ENCODE data around the gene BLOC1S1. TPM values are rescaled to one million over a fixed set of nuclear protein-coding genes. Genes with fewer than 3 reads are reported as not detected.
A peak's percentile ranks its signal among the peaks of the same experiment; 100 is the strongest.

Gene BLOC1S1
- total and polyA plus RNA-seq, 12 donors: 180 to 1,005 (median 227) TPM

DNA sequence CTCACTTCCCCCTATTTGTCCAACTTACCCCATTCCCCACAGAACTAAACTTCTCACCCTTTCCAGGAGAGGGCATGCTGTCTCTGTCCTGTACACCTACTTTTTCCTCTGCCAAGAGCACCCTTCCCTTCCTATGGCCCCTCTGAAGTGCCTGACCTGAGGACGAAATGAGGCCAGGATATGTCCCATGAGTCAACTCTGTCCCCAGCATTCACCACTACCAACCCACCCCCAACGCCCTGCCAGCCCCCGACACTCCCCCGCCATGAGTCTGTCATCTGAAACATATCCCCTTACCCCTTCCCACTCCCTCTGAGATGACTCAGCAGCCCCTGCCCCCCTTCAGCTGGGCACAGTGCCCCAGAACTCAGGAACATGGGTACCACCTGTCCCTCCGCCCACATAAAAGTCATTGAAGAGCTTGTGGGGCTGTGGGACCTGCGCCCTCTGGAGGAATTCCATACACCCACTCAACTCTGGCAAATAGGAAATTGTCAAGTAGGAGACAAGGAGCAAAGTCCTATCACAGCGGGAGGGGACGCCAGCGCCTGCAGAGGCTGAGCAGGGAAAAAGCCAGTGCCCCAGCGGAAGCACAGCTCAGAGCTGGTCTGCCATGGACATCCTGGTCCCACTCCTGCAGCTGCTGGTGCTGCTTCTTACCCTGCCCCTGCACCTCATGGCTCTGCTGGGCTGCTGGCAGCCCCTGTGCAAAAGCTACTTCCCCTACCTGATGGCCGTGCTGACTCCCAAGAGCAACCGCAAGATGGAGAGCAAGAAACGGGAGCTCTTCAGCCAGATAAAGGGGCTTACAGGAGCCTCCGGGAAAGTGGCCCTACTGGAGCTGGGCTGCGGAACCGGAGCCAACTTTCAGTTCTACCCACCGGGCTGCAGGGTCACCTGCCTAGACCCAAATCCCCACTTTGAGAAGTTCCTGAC lies 34.4 kb upstream of the BLOC1S1 start:
- DNase-seq: peak; percentile 45 to 68 (median 61)
- Histone ChIP-seq H3K9me3 (replicated peaks in 1 of 3) (no peaks in the 10 kb centered on the region), H3K4me3 (peak overlapping the region in 1 of 4 donors; percentile 25), H3K36me3 (replicated peaks in 1 of 2) (no peaks in the 10 kb centered on the region), H3K4me1 (replicated peaks in 1 of 2) (peaks cover 9 to 12% of the 10 kb centered on the region in 2 donors), H3K27ac (peak overlapping the region in 1 of 5 donors; percentile 13), H3K27me3 (no peaks in the 10 kb centered on the region)
- intact Hi-C loops (cut with DNase I): no loop called here
- WGBS, 4 donors: 8 to 31% (median 22%) methylated on average over 9 to 17 of the region's 17 CpGs
- TF ChIP-seq, protein P1, sequence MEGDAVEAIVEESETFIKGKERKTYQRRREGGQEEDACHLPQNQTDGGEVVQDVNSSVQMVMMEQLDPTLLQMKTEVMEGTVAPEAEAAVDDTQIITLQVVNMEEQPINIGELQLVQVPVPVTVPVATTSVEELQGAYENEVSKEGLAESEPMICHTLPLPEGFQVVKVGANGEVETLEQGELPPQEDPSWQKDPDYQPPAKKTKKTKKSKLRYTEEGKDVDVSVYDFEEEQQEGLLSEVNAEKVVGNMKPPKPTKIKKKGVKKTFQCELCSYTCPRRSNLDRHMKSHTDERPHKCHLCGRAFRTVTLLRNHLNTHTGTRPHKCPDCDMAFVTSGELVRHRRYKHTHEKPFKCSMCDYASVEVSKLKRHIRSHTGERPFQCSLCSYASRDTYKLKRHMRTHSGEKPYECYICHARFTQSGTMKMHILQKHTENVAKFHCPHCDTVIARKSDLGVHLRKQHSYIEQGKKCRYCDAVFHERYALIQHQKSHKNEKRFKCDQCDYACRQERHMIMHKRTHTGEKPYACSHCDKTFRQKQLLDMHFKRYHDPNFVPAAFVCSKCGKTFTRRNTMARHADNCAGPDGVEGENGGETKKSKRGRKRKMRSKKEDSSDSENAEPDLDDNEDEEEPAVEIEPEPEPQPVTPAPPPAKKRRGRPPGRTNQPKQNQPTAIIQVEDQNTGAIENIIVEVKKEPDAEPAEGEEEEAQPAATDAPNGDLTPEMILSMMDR (IDR thresholded peaks at IDR 0.05): peak in 5 of 6 experiments; percentile 21 to 45 (median 33)
- no peak for TF ChIP-seq POLR2A (IDR thresholded peaks at IDR 0.05)

DNA sequence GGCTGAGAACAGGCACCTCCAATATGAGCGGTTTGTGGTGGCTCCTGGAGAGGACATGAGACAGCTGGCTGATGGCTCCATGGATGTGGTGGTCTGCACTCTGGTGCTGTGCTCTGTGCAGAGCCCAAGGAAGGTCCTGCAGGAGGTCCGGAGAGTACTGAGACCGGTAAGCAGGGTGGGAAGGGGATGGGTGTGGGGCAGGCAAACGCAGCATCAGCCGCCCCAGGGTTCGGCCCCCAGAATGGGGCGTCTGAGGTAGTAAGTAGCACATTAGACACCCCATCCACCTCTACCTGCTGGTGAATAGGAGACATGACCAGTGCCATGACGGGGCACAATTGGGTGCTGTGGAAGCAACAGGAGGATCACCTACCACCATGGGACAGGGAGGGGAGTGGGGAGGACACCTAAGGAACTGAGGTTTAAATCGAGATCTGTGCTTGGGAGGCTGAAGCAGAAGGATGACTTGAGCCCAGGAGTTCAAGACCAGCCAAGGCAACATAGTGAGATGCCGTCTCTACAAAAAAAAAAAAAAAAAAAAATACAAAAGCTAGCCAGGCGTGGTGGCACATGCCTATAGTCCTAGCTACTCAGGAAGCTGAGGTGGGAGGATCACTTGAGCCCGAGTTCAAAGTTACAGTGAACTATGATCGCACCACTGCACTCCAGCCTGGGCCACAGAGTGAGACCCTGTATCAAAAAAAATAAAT lies 33.6 kb upstream of the BLOC1S1 start:
- peak in 1 of 7 donors; percentile 9 for DNase-seq

DNA sequence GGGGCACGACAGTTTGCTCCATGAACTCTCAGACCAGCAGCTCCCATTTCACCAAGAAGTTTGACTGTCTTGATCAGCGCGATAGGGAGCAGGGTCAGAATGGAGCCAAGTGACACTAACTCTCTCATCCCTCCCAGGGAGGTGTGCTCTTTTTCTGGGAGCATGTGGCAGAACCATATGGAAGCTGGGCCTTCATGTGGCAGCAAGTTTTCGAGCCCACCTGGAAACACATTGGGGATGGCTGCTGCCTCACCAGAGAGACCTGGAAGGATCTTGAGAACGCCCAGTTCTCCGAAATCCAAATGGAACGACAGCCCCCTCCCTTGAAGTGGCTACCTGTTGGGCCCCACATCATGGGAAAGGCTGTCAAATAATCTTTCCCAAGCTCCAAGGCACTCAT lies 32.2 kb upstream of the BLOC1S1 start:
- no peak overlapping the region for H3K4me3 ChIP-seq
- peak in 1 of 7 donors; percentile 1 for DNase-seq
- intact Hi-C loops (cut with DNase I): no loop called here
- TF ChIP-seq, protein P1 (IDR thresholded peaks at IDR 0.05): no peak
- no peak for TF ChIP-seq POLR2A (IDR thresholded peaks at IDR 0.05)
- 82 to 94% (median 87%) methylated on average over 3 to 7 of the region's 7 CpGs for WGBS, 4 donors
- H3K9me3 ChIP-seq (replicated peaks in 1 of 3): no peaks in the 10 kb centered on the region
- no peaks in the 10 kb centered on the region for H3K36me3 ChIP-seq (replicated peaks in 1 of 2)
- peaks cover 9 to 12% of the 10 kb centered on the region in 2 donors for H3K4me1 ChIP-seq (replicated peaks in 1 of 2)
- no peak overlapping the region for H3K27ac ChIP-seq
- H3K27me3 ChIP-seq: no peaks in the 10 kb centered on the region

More for the DNA sequence above, 33.6 kb upstream of the BLOC1S1 start:
- no peak overlapping the region for H3K27ac ChIP-seq
- H3K9me3 ChIP-seq (replicated peaks in 1 of 3): no peaks in the 10 kb centered on the region
- no peak for TF ChIP-seq POLR2A (IDR thresholded peaks at IDR 0.05)
- TF ChIP-seq, protein P1 (IDR thresholded peaks at IDR 0.05): no peak
- H3K4me1 ChIP-seq (replicated peaks in 1 of 2): peaks cover 9 to 12% of the 10 kb centered on the region in 2 donors
- H3K27me3 ChIP-seq: no peaks in the 10 kb centered on the region
- intact Hi-C loops (cut with DNase I): no loop called here
- no peaks in the 10 kb centered on the region for H3K36me3 ChIP-seq (replicated peaks in 1 of 2)
- H3K4me3 ChIP-seq: peak overlapping the region in 1 of 4 donors; percentile 25
- 67 to 84% (median 78%) methylated on average over 13 of the region's 13 CpGs for WGBS, 4 donors

DNA sequence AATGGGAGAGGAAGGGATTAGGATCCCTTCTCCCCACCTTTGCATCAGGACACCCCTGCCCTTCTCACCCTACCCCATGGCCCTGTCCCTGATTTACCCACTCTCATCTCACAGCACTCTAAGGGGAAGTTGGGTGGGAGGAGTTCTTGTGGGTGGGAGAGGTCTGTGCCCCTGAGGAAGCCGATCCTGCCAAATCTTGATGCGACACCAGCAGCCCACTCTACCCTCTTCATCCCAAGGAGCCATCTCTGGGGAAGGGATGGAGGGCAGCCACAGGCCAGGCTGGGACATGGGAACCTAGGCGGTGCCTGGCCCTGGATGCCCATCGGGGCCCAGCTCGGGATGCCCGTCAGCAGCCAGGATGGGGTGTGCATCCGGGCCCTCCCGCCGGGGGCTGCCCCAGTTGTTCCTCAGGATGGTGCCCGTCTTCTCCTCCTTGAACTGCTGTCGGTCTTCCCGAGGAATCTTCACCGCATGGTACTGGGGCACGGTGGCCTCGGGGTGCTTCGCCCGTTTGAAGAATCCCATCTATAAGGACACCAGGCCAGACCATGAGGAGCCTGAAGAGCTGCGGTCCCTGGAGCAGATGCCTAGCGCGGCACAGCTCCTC lies 31.0 kb upstream of the BLOC1S1 start:
- no peaks in the 10 kb centered on the region for H3K36me3 ChIP-seq (replicated peaks in 1 of 2)
- DNase-seq: peak in 1 of 7 donors; percentile 7
- WGBS, 4 donors: 92 to 100% (median 94%) methylated on average over 4 to 20 of the region's 20 CpGs
- H3K27me3 ChIP-seq: no peaks in the 10 kb centered on the region
- no peak for TF ChIP-seq POLR2A (IDR thresholded peaks at IDR 0.05)
- TF ChIP-seq, protein P1 (IDR thresholded peaks at IDR 0.05): no peak
- intact Hi-C loops (cut with DNase I): no loop called here
- no peak overlapping the region for H3K4me3 ChIP-seq
- no peak overlapping the region for H3K27ac ChIP-seq
- no peaks in the 10 kb centered on the region for H3K9me3 ChIP-seq (replicated peaks in 1 of 3)
- peaks cover 9 to 12% of the 10 kb centered on the region in 2 donors for H3K4me1 ChIP-seq (replicated peaks in 1 of 2)
